DOHH2 (cell line): ENCODE data around the gene ABCC12.

ENCODE experiments used
- H3F3A ChIP-seq: fragments of 200-600 bp; sonication (generic), shearing (Covaris generic); 2 replicates; pipeline ENCODE4 v1.6.0; 2016; ENCODE audit warnings: antibody characterized with exemption, mild to moderate bottlenecking; ENCODE audit not compliant: control insufficient read depth, insufficient read depth
- H3K27ac ChIP-seq: fragments of 200-600 bp; sonication (generic); 2 replicates; pipeline ENCODE4 v1.5.1; 2014; ENCODE audit warnings: low read depth, mild to moderate bottlenecking, low read length, moderate library complexity
- H3K27me3 ChIP-seq: fragments of 200-600 bp; sonication (generic); 2 replicates; pipeline ENCODE4 v1.6.1; 2014; ENCODE audit warnings: mild to moderate bottlenecking, low read length, mixed read lengths; ENCODE audit not compliant: control insufficient read depth
- H3K36me3 ChIP-seq: fragments of 200-600 bp; sonication (generic); 2 replicates; pipeline ENCODE4 v1.6.1; 2014; ENCODE audit warnings: mild to moderate bottlenecking, low read length, moderate library complexity, mixed read lengths; ENCODE audit not compliant: control insufficient read depth
- H3K4me1 ChIP-seq: fragments of 200-600 bp; sonication (generic); 2 replicates; pipeline ENCODE4 v1.6.1; 2014; ENCODE audit warnings: mild to moderate bottlenecking, low read length, mixed read lengths; ENCODE audit not compliant: control insufficient read depth
- H3K4me2 ChIP-seq: fragments of 200-600 bp; sonication (generic); 2 replicates; pipeline ENCODE4 v1.6.0; 2014; ENCODE audit warnings: mild to moderate bottlenecking, low read length, moderate library complexity
- H3K4me3 ChIP-seq: fragments of 200-600 bp; sonication (generic); 2 replicates; pipeline ENCODE4 v1.5.1; 2014; ENCODE audit warnings: mild to moderate bottlenecking, low read length, mixed read lengths
- H3K79me2 ChIP-seq: fragments of 200-600 bp; sonication (generic); 2 replicates; pipeline ENCODE4 v1.6.1; 2014; ENCODE audit warnings: mild to moderate bottlenecking, low read length, mixed read lengths; ENCODE audit not compliant: control insufficient read depth
- H3K9me2 ChIP-seq: fragments of 200-600 bp; sonication (generic); replicated peaks from 2 replicates; pipeline ENCODE4 v1.6.1; 2014; ENCODE audit warnings: mild to moderate bottlenecking, low read length, mixed read lengths; ENCODE audit not compliant: control insufficient read depth
- H3K9me3 ChIP-seq: fragments of 200-600 bp; sonication (generic); 2 replicates; pipeline ENCODE4 v1.6.1; 2014; ENCODE audit warnings: antibody characterized with exemption, low read length, mixed read lengths; ENCODE audit not compliant: control insufficient read depth, insufficient read depth
- H4K20me1 ChIP-seq: fragments of 200-600 bp; sonication (generic); 2 replicates; pipeline ENCODE4 v1.6.0; 2014; ENCODE audit warnings: low read depth, mild to moderate bottlenecking, antibody characterized with exemption, low read length, moderate library complexity; ENCODE audit not compliant: control insufficient read depth, insufficient read depth
- CTCF ChIP-seq: fragments of 200-600 bp; sonication (generic); IDR thresholded peaks from one replicate; pipeline ENCODE4 v1.5.1; 2014; ENCODE audit warnings: antibody characterized with exemption, mild to moderate bottlenecking, low read depth, low read length; ENCODE audit not compliant: poor library complexity, severe bottlenecking
- EZH2phosphoT487 ChIP-seq: fragments of 200-600 bp; sonication (generic); IDR thresholded peaks from 2 replicates; pipeline ENCODE4 v1.6.1; 2017; ENCODE audit warnings: borderline replicate concordance, mild to moderate bottlenecking, antibody characterized with exemption, low read length, moderate library complexity, mixed read lengths

Gene ABCC12

DNA sequence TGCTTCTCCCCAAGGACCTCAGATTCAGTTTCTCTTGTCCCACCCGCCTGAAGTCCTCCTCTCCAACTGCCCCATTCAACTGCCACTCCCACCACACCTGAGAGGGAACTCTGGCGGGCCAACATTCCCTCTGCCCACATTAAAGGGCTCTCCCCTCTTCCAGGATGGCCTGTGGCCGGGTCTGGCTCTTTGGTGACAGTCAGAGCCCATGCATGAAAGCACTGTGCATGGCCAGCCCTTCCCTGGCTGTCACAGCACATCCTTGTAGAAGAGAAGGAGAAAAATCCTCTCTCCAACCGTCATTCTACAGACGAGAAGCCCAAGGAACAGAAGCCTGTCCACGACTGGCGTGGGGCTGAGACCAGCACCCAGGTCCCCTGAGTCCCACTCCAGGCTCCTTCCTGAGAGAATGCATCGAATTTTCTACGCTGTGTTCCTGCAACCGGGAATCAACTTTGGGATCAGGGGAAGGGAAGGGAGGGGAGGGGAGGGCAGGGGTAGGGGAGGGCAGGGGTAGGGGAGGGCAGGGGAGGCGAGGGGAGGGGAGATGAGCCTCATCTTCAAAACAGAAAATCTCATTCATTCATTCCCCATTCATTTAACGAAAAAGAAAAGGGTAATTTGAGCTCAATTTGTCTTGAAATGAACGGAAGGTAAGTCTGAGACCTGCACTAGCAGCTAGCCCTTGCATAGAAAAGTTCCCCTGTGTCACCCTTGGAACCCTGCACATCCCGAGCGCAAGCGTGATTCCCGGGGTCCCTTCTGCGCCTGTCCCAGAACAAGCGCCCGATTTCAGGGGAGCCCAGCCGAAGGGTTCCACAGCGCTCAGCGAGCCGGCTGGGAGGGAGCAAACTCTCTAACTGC is at the start of gene ABCC12:
TSS of gene ABCC12 (minus strand) at position 68 of the 864 bp plus-strand sequence. CDS start 9,569 bp downstream, outside the sequence.
- H3K4me2 ChIP-seq = peak within 1 kb of the TSS; percentile 55
- no peaks in the 10 kb centered on the region for H3K36me3 ChIP-seq
- TF ChIP-seq EZH2phosphoT487 (no peak), CTCF (no peak)

DNA sequence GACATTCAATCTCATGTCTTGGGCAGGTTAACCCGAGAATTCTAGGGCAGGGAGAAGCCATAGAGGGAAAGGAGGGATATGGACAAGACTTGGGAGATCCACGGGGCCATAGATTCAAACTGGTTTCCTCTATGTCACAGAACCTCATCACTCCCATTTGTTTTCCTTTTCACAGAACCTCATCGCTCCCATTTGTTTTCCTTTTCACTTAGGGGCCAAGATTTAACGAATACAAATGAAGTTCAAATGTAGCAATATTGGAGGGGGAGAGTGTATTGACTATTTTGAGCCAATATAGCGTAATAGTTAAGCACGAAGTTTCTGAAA is 49.0 kb upstream of the ABCC12 start:
- TF ChIP-seq EZH2phosphoT487 (no peak), CTCF (no peak)
- Histone ChIP-seq H3K36me3 (no peaks in the 10 kb centered on the region), H3K4me3 (no peak overlapping the region), H3K4me1 (no peaks in the 10 kb centered on the region), H3K27ac (no peak overlapping the region), H3K9me2 (no peaks in the 10 kb centered on the region), H3K4me2 (no peak overlapping the region), H3K9me3 (no peaks in the 10 kb centered on the region), H3K79me2 (no peaks in the 10 kb centered on the region), H3K27me3 (no peaks in the 10 kb centered on the region), H4K20me1 (no peaks in the 10 kb centered on the region), H3F3A (no peaks in the 10 kb centered on the region)

More for the DNA sequence above, at the start of gene ABCC12:
- no peak within 1 kb of the TSS for H3K27ac ChIP-seq
- no peaks in the 10 kb centered on the region for H3K9me2 ChIP-seq
- H3K79me2 ChIP-seq = no peaks in the 10 kb centered on the region
- peaks cover 6% of the 10 kb centered on the region for H3K4me1 ChIP-seq
- H3K4me3 ChIP-seq = peak within 1 kb of the TSS; percentile 37
- H3K9me3 ChIP-seq = no peaks in the 10 kb centered on the region
- H4K20me1 ChIP-seq = no peaks in the 10 kb centered on the region
- no peaks in the 10 kb centered on the region for H3F3A ChIP-seq
- peaks cover 17% of the 10 kb centered on the region for H3K27me3 ChIP-seq

- Histone ChIP-seq H3K27me3 (no peaks in the 10 kb centered on the region), H3K27ac (no peak overlapping the region), H4K20me1 (no peaks in the 10 kb centered on the region), H3K9me3 (no peaks in the 10 kb centered on the region), H3K4me1 (no peaks in the 10 kb centered on the region), H3F3A (no peaks in the 10 kb centered on the region), H3K4me3 (no peak overlapping the region), H3K79me2 (no peaks in the 10 kb centered on the region), H3K4me2 (no peak overlapping the region), H3K9me2 (no peaks in the 10 kb centered on the region), H3K36me3 (no peaks in the 10 kb centered on the region)
- no peak for TF ChIP-seq CTCF
- no peak for TF ChIP-seq EZH2phosphoT487
Measured at GRCh38 chr16:48203974-48204824, 48.4 kb upstream of the ABCC12 start.
